Measurements from ENCODE around the gene MTA3. TPM values are rescaled to one million over a fixed set of nuclear protein-coding genes. Genes with fewer than 3 reads are reported as not detected.

The MTA3 gene
- total RNA-seq, 1 experiment from 2014 or later: 57.1 TPM

- no peak for TF ChIP-seq EZH2 (IDR thresholded peaks at IDR 0.05; ENCODE audit: borderline replicate concordance, low read depth, low read length, poor library complexity, severe bottlenecking)
- TF ChIP-seq, protein P1, sequence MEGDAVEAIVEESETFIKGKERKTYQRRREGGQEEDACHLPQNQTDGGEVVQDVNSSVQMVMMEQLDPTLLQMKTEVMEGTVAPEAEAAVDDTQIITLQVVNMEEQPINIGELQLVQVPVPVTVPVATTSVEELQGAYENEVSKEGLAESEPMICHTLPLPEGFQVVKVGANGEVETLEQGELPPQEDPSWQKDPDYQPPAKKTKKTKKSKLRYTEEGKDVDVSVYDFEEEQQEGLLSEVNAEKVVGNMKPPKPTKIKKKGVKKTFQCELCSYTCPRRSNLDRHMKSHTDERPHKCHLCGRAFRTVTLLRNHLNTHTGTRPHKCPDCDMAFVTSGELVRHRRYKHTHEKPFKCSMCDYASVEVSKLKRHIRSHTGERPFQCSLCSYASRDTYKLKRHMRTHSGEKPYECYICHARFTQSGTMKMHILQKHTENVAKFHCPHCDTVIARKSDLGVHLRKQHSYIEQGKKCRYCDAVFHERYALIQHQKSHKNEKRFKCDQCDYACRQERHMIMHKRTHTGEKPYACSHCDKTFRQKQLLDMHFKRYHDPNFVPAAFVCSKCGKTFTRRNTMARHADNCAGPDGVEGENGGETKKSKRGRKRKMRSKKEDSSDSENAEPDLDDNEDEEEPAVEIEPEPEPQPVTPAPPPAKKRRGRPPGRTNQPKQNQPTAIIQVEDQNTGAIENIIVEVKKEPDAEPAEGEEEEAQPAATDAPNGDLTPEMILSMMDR (conservative IDR thresholded peaks at IDR 0.05; ENCODE audit: low read depth, low read length): no peak
- Histone ChIP-seq H3K27me3 (replicated peaks; ENCODE audit: insufficient read depth, low read depth, low read length, poor library complexity) (no peaks in the 10 kb centered on the region), H3K27ac (ENCODE audit: low read depth, low read length, poor library complexity, severe bottlenecking) (no peak overlapping the region), H3K4me1 (ENCODE audit: insufficient read depth, low read length, poor library complexity, severe bottlenecking) (no peaks in the 10 kb centered on the region), H3K36me3 (ENCODE audit: insufficient read depth, low read length, poor library complexity, severe bottlenecking) (no peaks in the 10 kb centered on the region), H3K4me3 (ENCODE audit: low read depth, low read length, poor library complexity, severe bottlenecking) (no peak overlapping the region), H3K9me3 (ENCODE audit: low read depth, low read length, poor library complexity, severe bottlenecking) (no peaks in the 10 kb centered on the region)
- intact Hi-C loops (cut with micrococcal nuclease; ENCODE audit: unreplicated experiment): no loop called here
- POLR2A ChIA-PET (ENCODE audit: low non-redundant PET): no interaction called here
- DNase-seq (ENCODE audit: low spot score): no peak
- CTCF ChIA-PET: no interaction called here
- BruUV-seq (replicated peaks): no TSS peak
Measured at GRCh38 chr2:42653908-42654445, 85.5 kb downstream of the MTA3 start.

GRCh38 chr2:42658306-42658705 lies 89.9 kb downstream of the MTA3 start:
- POLR2A ChIA-PET (ENCODE audit: low non-redundant PET): no interaction called here
- no peaks in the 10 kb centered on the region for H3K27me3 ChIP-seq (replicated peaks; ENCODE audit: insufficient read depth, low read depth, low read length, poor library complexity)
- BruUV-seq (replicated peaks): no TSS peak
- H3K27ac ChIP-seq (ENCODE audit: low read depth, low read length, poor library complexity, severe bottlenecking): no peak overlapping the region
- intact Hi-C loops (cut with micrococcal nuclease; ENCODE audit: unreplicated experiment): no loop called here
- TF ChIP-seq, protein P1 (conservative IDR thresholded peaks at IDR 0.05; ENCODE audit: low read depth, low read length): no peak
- TF ChIP-seq EZH2 (IDR thresholded peaks at IDR 0.05; ENCODE audit: borderline replicate concordance, low read depth, low read length, poor library complexity, severe bottlenecking): no peak
- H3K4me1 ChIP-seq (ENCODE audit: insufficient read depth, low read length, poor library complexity, severe bottlenecking): peaks cover 4% of the 10 kb centered on the region
- CTCF ChIA-PET: no interaction called here
- H3K4me3 ChIP-seq (ENCODE audit: low read depth, low read length, poor library complexity, severe bottlenecking): no peak overlapping the region
- no peaks in the 10 kb centered on the region for H3K36me3 ChIP-seq (ENCODE audit: insufficient read depth, low read length, poor library complexity, severe bottlenecking)
- no peaks in the 10 kb centered on the region for H3K9me3 ChIP-seq (ENCODE audit: low read depth, low read length, poor library complexity, severe bottlenecking)
- DNase-seq (ENCODE audit: low spot score): no peak

- ChIA-PET CTCF (no interaction called here), POLR2A (ENCODE audit: low non-redundant PET) (no interaction called here)
- TF ChIP-seq, protein P1 (conservative IDR thresholded peaks at IDR 0.05; ENCODE audit: low read depth, low read length): no peak
- TF ChIP-seq EZH2 (IDR thresholded peaks at IDR 0.05; ENCODE audit: borderline replicate concordance, low read depth, low read length, poor library complexity, severe bottlenecking): no peak
- H3K4me1 ChIP-seq (ENCODE audit: insufficient read depth, low read length, poor library complexity, severe bottlenecking): peaks cover 4% of the 10 kb centered on the region
- no peak for DNase-seq (ENCODE audit: low spot score)
- H3K4me3 ChIP-seq (ENCODE audit: low read depth, low read length, poor library complexity, severe bottlenecking): no peak overlapping the region
- no peak overlapping the region for H3K27ac ChIP-seq (ENCODE audit: low read depth, low read length, poor library complexity, severe bottlenecking)
- no peaks in the 10 kb centered on the region for H3K36me3 ChIP-seq (ENCODE audit: insufficient read depth, low read length, poor library complexity, severe bottlenecking)
- intact Hi-C loops (cut with micrococcal nuclease; ENCODE audit: unreplicated experiment): loop anchor here (5.0 to 10.0 kb wide), 3 partner anchors 275 to 805 kb away; no protein-coding TSS in a partner anchor
- H3K9me3 ChIP-seq (ENCODE audit: low read depth, low read length, poor library complexity, severe bottlenecking): no peaks in the 10 kb centered on the region
- no TSS peak for BruUV-seq (replicated peaks)
- H3K27me3 ChIP-seq (replicated peaks; ENCODE audit: insufficient read depth, low read depth, low read length, poor library complexity): no peaks in the 10 kb centered on the region
Measured at GRCh38 chr2:42659609-42660008, 91.2 kb downstream of the MTA3 start.

Data from A673 (cell line).